LNCAP (cell line): ENCODE data around the gene ANKH.

ENCODE experiments used
- CTCF ChIP-seq: fragments of 450-650 bp; IDR thresholded peaks from 2 replicates; pipeline ENCODE4 v1.5.1; 2017; ENCODE audit warnings: mild to moderate bottlenecking

Gene ANKH

GRCh38 chr5:14896131-14896530, 24.6 kb upstream of the ANKH start:
- TF ChIP-seq CTCF = no peak

GRCh38 chr5:14895301-14895700, 23.7 kb upstream of the ANKH start:
- TF ChIP-seq CTCF = no peak

- TF ChIP-seq CTCF = no peak
Observed at GRCh38 chr5:14894748-14895147, 23.2 kb upstream of the ANKH start.

- no peak for TF ChIP-seq CTCF
Observed at GRCh38 chr5:14893381-14893780, 21.8 kb upstream of the ANKH start.

GRCh38 chr5:14890846-14891245, 19.3 kb upstream of the ANKH start:
- TF ChIP-seq CTCF = no peak

- no peak for TF ChIP-seq CTCF
Observed at GRCh38 chr5:14884062-14884612, 12.6 kb upstream of the ANKH start.

GRCh38 chr5:14882658-14883580, 11.3 kb upstream of the ANKH start:
- no peak for TF ChIP-seq CTCF
